Neural progenitor cell (in vitro differentiated cells): ENCODE measurements around the gene GULP1. TPM values are rescaled to one million over a fixed set of nuclear protein-coding genes. Genes with fewer than 3 reads are reported as not detected.

Experiments
- DNase-seq: peaks from one replicate; pipeline ENCODE4 v3.0.0-alpha.2; 2016; ENCODE audit warnings: low spot score
- H2AFZ ChIP-seq: fragments of 200-600 bp; sonication (generic); replicated peaks from 2 replicates; pipeline ENCODE4 v1.6.1; 2016; ENCODE audit warnings: antibody characterized with exemption
- H3F3A ChIP-seq: fragments of 200-600 bp; sonication (generic); 2 replicates; pipeline ENCODE4 v1.6.1; 2016; ENCODE audit warnings: antibody characterized with exemption, low read depth
- H3K27ac ChIP-seq: fragments of 200-600 bp; sonication (generic); 2 replicates; pipeline ENCODE4 v1.5.1; 2016; ENCODE audit warnings: mild to moderate bottlenecking
- H3K27me3 ChIP-seq: fragments of 200-600 bp; sonication (generic); 2 replicates; pipeline ENCODE4 v1.6.1; 2016; ENCODE audit warnings: mild to moderate bottlenecking, moderate library complexity
- H3K36me3 ChIP-seq: fragments of 200-600 bp; sonication (generic); 2 replicates; pipeline ENCODE4 v1.5.1; 2016
- H3K4me1 ChIP-seq: fragments of 200-600 bp; sonication (generic); 2 replicates; pipeline ENCODE4 v1.6.1; 2016; ENCODE audit warnings: mixed run types
- H3K4me2 ChIP-seq: fragments of 200-600 bp; sonication (generic); 2 replicates; pipeline ENCODE4 v1.6.1; 2016
- H3K4me3 ChIP-seq: fragments of 200-600 bp; sonication (generic); 2 replicates; pipeline ENCODE4 v1.5.1; 2016
- H3K79me2 ChIP-seq: fragments of 200-600 bp; sonication (generic); 2 replicates; pipeline ENCODE4 v1.6.1; 2016; ENCODE audit warnings: low read depth
- H3K9ac ChIP-seq: fragments of 200-600 bp; sonication (generic); 2 replicates; pipeline ENCODE4 v1.6.1; 2016
- H3K9me3 ChIP-seq: fragments of 200-600 bp; sonication (generic); 2 replicates; pipeline ENCODE4 v1.5.1; 2016; ENCODE audit warnings: low read depth
- H4K20me1 ChIP-seq: fragments of 200-600 bp; sonication (generic); 2 replicates; pipeline ENCODE4 v1.6.1; 2016; ENCODE audit warnings: low read depth
- H3K27ac Mint-ChIP-seq: 3 replicates; pipeline ENCODE4 v1.8.0; 2021; ENCODE audit warnings: mixed read lengths
- H3K27me3 Mint-ChIP-seq: 2 replicates; pipeline ENCODE4 v1.8.0; 2022; ENCODE audit warnings: low read depth, mild to moderate bottlenecking, inconsistent platforms, moderate library complexity, mixed read lengths; ENCODE audit not compliant: insufficient read depth
- H3K36me3 Mint-ChIP-seq: 3 replicates; pipeline ENCODE4 v1.8.0; 2021; ENCODE audit warnings: mixed read lengths
- H3K4me1 Mint-ChIP-seq: 3 replicates; pipeline ENCODE4 v1.8.0; 2021; ENCODE audit warnings: mixed read lengths
- H3K4me3 Mint-ChIP-seq: 3 replicates; pipeline ENCODE4 v1.8.0; 2021; ENCODE audit warnings: mild to moderate bottlenecking, moderate library complexity, mixed read lengths
- H3K9me3 Mint-ChIP-seq: 3 replicates; pipeline ENCODE4 v1.8.0; 2020; ENCODE audit warnings: mixed read lengths
- CTCF ChIP-seq: fragments of 200-600 bp; sonication (generic); IDR thresholded peaks from 2 replicates; pipeline ENCODE4 v1.5.1; 2017; ENCODE audit warnings: antibody characterized with exemption, mild to moderate bottlenecking
- EZH2 ChIP-seq: fragments of 200-600 bp; sonication (generic); IDR thresholded peaks from 2 replicates; pipeline ENCODE4 v1.6.1; 2017; ENCODE audit warnings: antibody characterized with exemption, mild to moderate bottlenecking, moderate library complexity
- EZH2phosphoT487 ChIP-seq: fragments of 200-600 bp; sonication (generic); IDR thresholded peaks from 2 replicates; pipeline ENCODE4 v1.6.1; 2017; ENCODE audit warnings: antibody characterized with exemption
- total RNA-seq: library from RNA; depleted of rRNA; stranded (reverse); fragments of >200 nt; gene quantifications from 2 replicates; pipeline ENCODE4 v1.2.3, GENCODE V29; 2015; ENCODE audit warnings: low replicate concordance

GULP1 gene
- total RNA-seq, 1 donor from 2014 or later, result 154 TPM

GRCh38 chr2:188414411-188414810 lies 122.7 kb downstream of the GULP1 start:
- Histone ChIP-seq H3K27ac (no peak overlapping the region), H3K9ac (no peak overlapping the region), H3K36me3 (no peaks in the 10 kb centered on the region), H2AFZ (no peak overlapping the region), H3K9me3 (no peaks in the 10 kb centered on the region), H3K4me1 (peaks cover 3% of the 10 kb centered on the region), H4K20me1 (no peaks in the 10 kb centered on the region), H3K27me3 (no peaks in the 10 kb centered on the region), H3K4me2 (no peak overlapping the region), H3K4me3 (no peak overlapping the region), H3F3A (no peaks in the 10 kb centered on the region), H3K79me2 (peaks cover 34% of the 10 kb centered on the region)
- Mint-ChIP-seq H3K27ac (no peak overlapping the region), H3K4me1 (peaks cover 3% of the 10 kb centered on the region), H3K27me3 (no peaks in the 10 kb centered on the region), H3K9me3 (peaks cover 38% of the 10 kb centered on the region), H3K4me3 (no peak overlapping the region), H3K36me3 (peaks cover 28% of the 10 kb centered on the region)
- DNase-seq, result no peak
- TF ChIP-seq EZH2 (no peak), EZH2phosphoT487 (no peak), CTCF (no peak)

- H3K27me3 Mint-ChIP-seq, result no peaks in the 10 kb centered on the region
- Histone ChIP-seq H3K4me3 (no peak overlapping the region), H3K9ac (no peak overlapping the region), H3K27ac (no peak overlapping the region), H3K27me3 (no peaks in the 10 kb centered on the region), H4K20me1 (peaks cover 4% of the 10 kb centered on the region), H3K9me3 (no peaks in the 10 kb centered on the region), H3K4me1 (peaks cover 3% of the 10 kb centered on the region), H3F3A (no peaks in the 10 kb centered on the region), H3K36me3 (no peaks in the 10 kb centered on the region), H3K79me2 (peaks cover 40% of the 10 kb centered on the region), H2AFZ (no peak overlapping the region), H3K4me2 (no peak overlapping the region)
- no peak overlapping the region for H3K27ac Mint-ChIP-seq
- no peak for TF ChIP-seq EZH2
- H3K4me1 Mint-ChIP-seq, result peaks cover 3% of the 10 kb centered on the region
- peaks cover 40% of the 10 kb centered on the region for H3K9me3 Mint-ChIP-seq
- peaks cover 33% of the 10 kb centered on the region for H3K36me3 Mint-ChIP-seq
- no peak for DNase-seq
- H3K4me3 Mint-ChIP-seq, result no peak overlapping the region
These were observed 123.4 kb downstream of the GULP1 start for GRCh38 chr2:188414869-188415753.

- no peak for DNase-seq
- no peak for TF ChIP-seq EZH2phosphoT487
- TF ChIP-seq CTCF, result no peak
- no peak for TF ChIP-seq EZH2
These were observed 124.0 kb downstream of the GULP1 start for GRCh38 chr2:188415754-188416083.

GRCh38 chr2:188416367-188416766 lies 124.7 kb downstream of the GULP1 start:
- TF ChIP-seq EZH2 (no peak), EZH2phosphoT487 (no peak), CTCF (no peak)
- no peaks in the 10 kb centered on the region for H3F3A ChIP-seq
- Mint-ChIP-seq H3K4me3 (no peak overlapping the region), H3K27me3 (no peaks in the 10 kb centered on the region), H3K9me3 (peaks cover 37% of the 10 kb centered on the region), H3K36me3 (peaks cover 34% of the 10 kb centered on the region), H3K4me1 (peaks cover 3% of the 10 kb centered on the region), H3K27ac (no peak overlapping the region)
- no peak overlapping the region for H3K4me3 ChIP-seq
- H3K9me3 ChIP-seq, result no peaks in the 10 kb centered on the region
- no peaks in the 10 kb centered on the region for H3K27me3 ChIP-seq
- DNase-seq, result no peak
- H3K27ac ChIP-seq, result no peak overlapping the region
- peaks cover 52% of the 10 kb centered on the region for H3K79me2 ChIP-seq
- H2AFZ ChIP-seq, result no peak overlapping the region
- H3K4me2 ChIP-seq, result no peak overlapping the region
- no peaks in the 10 kb centered on the region for H3K36me3 ChIP-seq
- no peak overlapping the region for H3K9ac ChIP-seq
- peaks cover 4% of the 10 kb centered on the region for H4K20me1 ChIP-seq
- peaks cover 3% of the 10 kb centered on the region for H3K4me1 ChIP-seq

More at GRCh38 chr2:188415754-188416083, 124.0 kb downstream of the GULP1 start:
- Histone ChIP-seq H4K20me1 (peaks cover 4% of the 10 kb centered on the region), H3F3A (no peaks in the 10 kb centered on the region), H3K4me2 (no peak overlapping the region), H3K27me3 (no peaks in the 10 kb centered on the region), H3K4me3 (no peak overlapping the region), H3K9ac (no peak overlapping the region), H3K79me2 (peaks cover 45% of the 10 kb centered on the region), H3K27ac (no peak overlapping the region), H3K9me3 (no peaks in the 10 kb centered on the region), H3K36me3 (no peaks in the 10 kb centered on the region), H3K4me1 (peaks cover 3% of the 10 kb centered on the region), H2AFZ (no peak overlapping the region)
- no peak overlapping the region for H3K27ac Mint-ChIP-seq
- H3K4me1 Mint-ChIP-seq, result peaks cover 3% of the 10 kb centered on the region
- peaks cover 39% of the 10 kb centered on the region for H3K9me3 Mint-ChIP-seq
- H3K4me3 Mint-ChIP-seq, result no peak overlapping the region
- peaks cover 35% of the 10 kb centered on the region for H3K36me3 Mint-ChIP-seq
- H3K27me3 Mint-ChIP-seq, result no peaks in the 10 kb centered on the region
